GM18499 (cell line): ENCODE measurements around the gene AGTRAP.

Experiments
- ATAC-seq: cut with Tn5 transposase; IDR thresholded peaks from one replicate; pipeline ENCODE4 v1.9.1; 2021; ENCODE audit warnings: moderate number of reproducible peaks; ENCODE audit not compliant: insufficient read depth, unreplicated experiment

Gene AGTRAP, protein sequence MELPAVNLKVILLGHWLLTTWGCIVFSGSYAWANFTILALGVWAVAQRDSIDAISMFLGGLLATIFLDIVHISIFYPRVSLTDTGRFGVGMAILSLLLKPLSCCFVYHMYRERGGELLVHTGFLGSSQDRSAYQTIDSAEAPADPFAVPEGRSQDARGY

GRCh38 chr1:11735854-11736745 is at the start of gene AGTRAP:
TSS of gene AGTRAP (plus strand) at chr1:11736136. CDS start at chr1:11736209, 73 bp downstream.
- ATAC-seq = no peak

- ATAC-seq = no peak
These were observed 47.4 kb upstream of the AGTRAP start for GRCh38 chr1:11688506-11688905.

DNA sequence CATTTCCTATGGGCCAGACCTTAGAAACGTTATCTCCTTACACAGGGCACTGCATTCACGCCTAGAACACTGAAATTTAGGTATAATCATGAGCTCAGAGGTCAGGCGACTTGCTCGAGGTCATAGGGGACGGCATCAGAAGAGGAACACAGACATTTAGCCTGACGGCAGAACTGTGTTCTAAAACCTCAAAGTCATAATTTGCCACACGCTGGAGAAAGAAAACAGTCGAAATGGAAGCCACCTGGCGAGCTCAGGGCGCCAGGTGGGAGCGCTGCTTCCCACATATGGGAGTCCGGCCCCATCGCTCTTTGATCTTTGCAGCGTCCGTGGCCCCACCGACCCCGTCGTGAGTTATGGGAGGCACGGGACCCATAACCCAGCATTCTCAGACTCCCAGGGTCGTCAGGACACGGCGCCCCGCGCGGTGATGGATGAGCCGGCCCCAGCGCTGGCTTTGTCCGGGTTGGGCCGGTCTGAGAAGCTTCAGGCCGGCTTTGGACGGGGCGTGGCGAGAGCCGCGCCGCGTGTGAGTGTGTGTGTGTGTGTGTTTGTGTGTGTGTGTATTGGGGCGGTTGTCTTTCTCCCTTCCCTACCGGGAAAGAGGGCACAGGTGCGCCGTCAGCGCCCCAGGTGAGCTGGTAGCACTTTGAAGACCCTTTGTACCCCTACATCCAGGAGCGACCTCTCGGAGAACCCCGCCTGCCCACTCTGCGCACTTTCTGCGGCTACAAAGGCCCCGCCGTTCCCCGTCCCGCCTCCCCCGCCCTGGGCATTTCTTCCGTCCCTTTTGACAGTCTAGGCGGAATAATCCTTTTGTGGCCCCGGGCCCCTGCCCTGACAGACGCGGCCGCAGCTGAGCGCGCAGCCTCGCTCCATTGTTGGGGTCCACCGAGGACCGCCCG is 45.3 kb upstream of the AGTRAP start:
- no peak for ATAC-seq

DNA sequence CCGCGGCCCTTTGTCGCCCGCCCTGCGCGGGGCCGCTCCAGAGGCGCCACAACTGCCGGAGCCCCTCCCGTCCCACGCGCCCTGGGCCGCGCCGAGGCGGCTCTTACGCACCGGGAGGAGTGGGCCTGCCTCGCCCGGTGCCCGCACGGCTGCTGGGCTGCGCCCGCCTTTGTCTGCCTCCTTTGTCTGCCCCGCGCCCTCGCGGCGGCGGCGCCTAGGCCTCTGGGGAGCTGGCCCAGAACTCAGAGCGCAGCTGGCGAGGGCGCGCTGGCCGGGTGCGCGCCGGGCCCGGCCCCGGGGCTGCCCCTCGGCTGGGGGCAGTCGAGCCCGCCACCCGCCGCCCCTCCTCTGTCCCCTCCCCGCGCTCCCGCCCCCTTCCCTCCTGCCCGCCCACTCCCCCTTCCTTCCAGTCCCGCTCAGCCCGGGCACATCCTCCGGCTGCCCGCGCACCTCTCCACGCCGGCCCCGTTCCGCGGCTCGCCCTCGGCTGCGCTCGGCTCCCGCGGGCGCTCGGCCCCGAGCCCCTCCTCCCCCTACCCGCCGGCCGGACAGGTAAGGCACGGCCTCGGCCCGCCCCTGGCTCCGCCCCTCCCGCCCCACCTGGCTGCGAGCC is 44.5 kb upstream of the AGTRAP start, which contains the start of gene DRAXIN:
TSS of gene DRAXIN (plus strand) at position 409 of the 613 bp plus-strand sequence. CDS start 14,549 bp downstream, outside the sequence.
- no peak for ATAC-seq

- no peak for ATAC-seq
These were observed 43.8 kb upstream of the AGTRAP start for GRCh38 chr1:11691928-11692711.

GRCh38 chr1:11693024-11693590 is 42.8 kb upstream of the AGTRAP start:
- ATAC-seq = no peak

DNA sequence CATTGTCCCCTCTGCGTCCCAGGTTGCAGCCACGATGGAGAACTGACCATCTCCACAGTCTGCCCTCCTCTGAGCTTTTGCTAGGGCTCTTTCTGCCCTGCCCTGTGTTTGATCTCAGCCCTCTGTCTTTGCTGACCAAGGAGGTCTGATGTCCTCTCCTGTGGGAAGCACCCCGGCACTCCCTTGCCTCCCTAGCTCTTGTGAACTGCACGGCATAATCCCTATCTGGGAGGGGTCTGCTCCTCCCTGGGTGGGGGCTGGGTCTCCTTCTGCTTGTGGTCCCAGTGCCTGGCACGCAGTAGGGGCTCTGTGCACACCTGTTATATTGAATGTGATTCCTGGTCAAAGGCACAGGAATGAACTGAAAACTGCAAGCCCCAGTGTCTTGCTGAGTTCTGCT is 42.0 kb upstream of the AGTRAP start:
- ATAC-seq = no peak

GRCh38 chr1:11695861-11696260 is 40.1 kb upstream of the AGTRAP start:
- ATAC-seq = no peak

GRCh38 chr1:11697188-11697892 is 38.6 kb upstream of the AGTRAP start:
- no peak for ATAC-seq

DNA sequence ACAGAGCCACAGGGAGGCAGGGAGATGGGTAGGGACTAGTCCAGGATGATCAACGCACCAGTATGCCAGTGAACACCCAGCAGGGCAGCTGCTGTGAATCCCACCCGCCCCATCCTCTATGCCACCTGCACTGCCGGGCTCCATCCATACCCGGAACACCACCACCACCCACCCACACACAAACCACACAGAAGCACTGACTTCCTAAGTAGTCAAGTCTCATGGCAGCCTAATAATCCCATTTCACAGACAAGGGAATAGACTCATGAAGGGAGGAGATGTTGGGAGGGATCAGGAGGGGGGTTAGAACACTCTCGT is 38.1 kb upstream of the AGTRAP start:
- no peak for ATAC-seq

- ATAC-seq = no peak
These were observed 35.1 kb upstream of the AGTRAP start for GRCh38 chr1:11700601-11701467.

- no peak for ATAC-seq
These were observed 34.4 kb upstream of the AGTRAP start for GRCh38 chr1:11701551-11701961.

- ATAC-seq = no peak
These were observed 33.7 kb upstream of the AGTRAP start for GRCh38 chr1:11701981-11702803.

GRCh38 chr1:11703357-11704193 is 32.4 kb upstream of the AGTRAP start:
- no peak for ATAC-seq

DNA sequence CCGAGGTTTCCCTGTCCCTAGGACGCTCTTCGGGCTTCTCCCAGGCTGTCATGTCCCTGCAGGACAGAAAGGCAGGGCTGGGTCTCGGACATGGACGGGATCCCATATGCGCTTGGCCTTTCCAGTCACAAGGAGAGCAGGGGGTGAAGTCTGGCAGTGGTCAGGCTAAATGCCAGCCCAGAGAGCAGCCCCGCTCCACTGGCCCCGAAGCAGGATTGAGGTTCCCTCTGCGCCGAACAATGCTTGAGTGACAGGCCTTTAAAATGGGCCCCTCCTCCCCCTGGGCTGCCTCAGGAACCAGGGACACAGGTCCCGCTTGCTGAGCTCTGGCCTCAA is 31.8 kb upstream of the AGTRAP start:
- no peak for ATAC-seq
